ENCODE results near the gene SF3B6. TPM values are rescaled to one million over a fixed set of nuclear protein-coding genes. Genes with fewer than 3 reads are reported as not detected.

SF3B6 gene
- total RNA-seq, 4 donors from 2014 or later: 91.3 to 150 (median 125) TPM

DNA sequence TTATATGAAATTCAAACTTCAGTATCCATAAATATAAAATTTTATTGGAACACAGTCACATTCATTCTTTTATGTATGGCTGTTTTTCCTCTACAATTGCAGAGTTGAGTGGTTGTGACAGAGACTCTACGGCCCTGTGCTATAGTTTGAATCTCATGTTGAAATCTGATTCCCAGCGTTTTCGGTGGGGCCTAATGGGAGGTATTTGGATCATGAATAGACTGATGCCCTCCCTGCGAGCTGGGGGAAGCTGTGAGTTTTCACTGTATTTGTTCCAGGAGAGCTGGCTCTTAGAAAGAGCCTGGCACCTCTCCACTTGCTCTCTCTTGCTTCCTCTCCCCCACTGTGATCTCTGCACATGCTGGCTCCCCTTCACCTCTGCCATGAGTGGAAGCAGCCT lies 45.3 kb upstream of the SF3B6 start:
- 71 to 73% methylated on average over 4 of the region's 4 CpGs for WGBS, 2 donors
- peaks cover 0 to 32% (median 14%) of the 10 kb centered on the region in 3 donors for H3K4me1 ChIP-seq
- peak overlapping the region in 1 of 4 donors; percentile 86 for H3K27ac ChIP-seq
- intact Hi-C loops (cut with DNase I): no loop called here
- DNase-seq: no peak
- no peaks in the 10 kb centered on the region for H3K9me3 ChIP-seq
- TF ChIP-seq POLR2A (IDR thresholded peaks at IDR 0.05): no peak
- TF ChIP-seq, protein P1, sequence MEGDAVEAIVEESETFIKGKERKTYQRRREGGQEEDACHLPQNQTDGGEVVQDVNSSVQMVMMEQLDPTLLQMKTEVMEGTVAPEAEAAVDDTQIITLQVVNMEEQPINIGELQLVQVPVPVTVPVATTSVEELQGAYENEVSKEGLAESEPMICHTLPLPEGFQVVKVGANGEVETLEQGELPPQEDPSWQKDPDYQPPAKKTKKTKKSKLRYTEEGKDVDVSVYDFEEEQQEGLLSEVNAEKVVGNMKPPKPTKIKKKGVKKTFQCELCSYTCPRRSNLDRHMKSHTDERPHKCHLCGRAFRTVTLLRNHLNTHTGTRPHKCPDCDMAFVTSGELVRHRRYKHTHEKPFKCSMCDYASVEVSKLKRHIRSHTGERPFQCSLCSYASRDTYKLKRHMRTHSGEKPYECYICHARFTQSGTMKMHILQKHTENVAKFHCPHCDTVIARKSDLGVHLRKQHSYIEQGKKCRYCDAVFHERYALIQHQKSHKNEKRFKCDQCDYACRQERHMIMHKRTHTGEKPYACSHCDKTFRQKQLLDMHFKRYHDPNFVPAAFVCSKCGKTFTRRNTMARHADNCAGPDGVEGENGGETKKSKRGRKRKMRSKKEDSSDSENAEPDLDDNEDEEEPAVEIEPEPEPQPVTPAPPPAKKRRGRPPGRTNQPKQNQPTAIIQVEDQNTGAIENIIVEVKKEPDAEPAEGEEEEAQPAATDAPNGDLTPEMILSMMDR (IDR thresholded peaks at IDR 0.05): no peak
- no peaks in the 10 kb centered on the region for H3K27me3 ChIP-seq
- H3K4me3 ChIP-seq: no peak overlapping the region
- no peaks in the 10 kb centered on the region for H3K36me3 ChIP-seq

DNA sequence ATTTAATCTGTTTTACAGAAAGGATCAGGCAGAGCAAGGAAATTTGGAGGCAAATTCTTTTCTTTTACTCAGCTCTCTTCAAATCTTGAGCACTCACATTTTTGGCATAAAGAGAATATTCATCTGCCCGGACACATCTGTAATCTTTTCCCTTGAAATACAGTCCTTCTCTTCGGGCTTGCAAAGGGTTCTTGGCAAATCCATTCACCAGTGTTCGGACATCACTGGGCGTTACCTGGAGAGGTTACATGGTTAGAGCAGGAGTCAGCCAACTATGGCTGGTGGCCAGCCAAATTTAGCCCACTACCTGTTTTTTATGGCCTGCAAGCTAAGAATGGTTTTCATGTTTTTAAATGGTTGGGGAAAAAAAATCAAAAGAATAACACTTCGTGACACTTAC lies 44.9 kb upstream of the SF3B6 start:
- Histone ChIP-seq H3K4me3 (no peak overlapping the region), H3K4me1 (peaks cover 0 to 29% (median 14%) of the 10 kb centered on the region in 3 donors), H3K9me3 (no peaks in the 10 kb centered on the region), H3K27ac (no peak overlapping the region), H3K27me3 (no peaks in the 10 kb centered on the region), H3K36me3 (no peaks in the 10 kb centered on the region)
- 61 to 64% methylated on average over 5 of the region's 5 CpGs for WGBS, 2 donors
- no peak for DNase-seq
- TF ChIP-seq POLR2A (IDR thresholded peaks at IDR 0.05): no peak
- TF ChIP-seq, protein P1 (IDR thresholded peaks at IDR 0.05): no peak
- intact Hi-C loops (cut with DNase I): no loop called here

DNA sequence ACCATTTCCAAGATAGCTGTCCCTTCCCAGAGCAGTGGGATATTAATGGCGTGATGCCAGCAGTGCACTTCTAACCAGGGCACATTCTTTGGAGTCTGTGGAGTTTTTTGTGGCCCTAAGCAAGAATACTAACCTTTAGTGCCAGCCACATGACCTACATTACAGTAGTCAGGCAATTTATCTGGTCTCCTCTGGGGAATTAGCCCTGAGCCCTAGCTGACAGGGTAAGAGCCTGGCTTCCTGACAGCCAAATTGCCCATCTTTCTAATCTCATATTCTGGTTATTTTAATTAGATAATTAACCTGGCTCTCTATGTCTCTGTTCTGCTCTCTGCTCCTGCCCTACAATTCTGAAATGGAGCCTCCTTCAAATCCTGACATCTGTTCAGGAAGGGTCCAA lies 41.8 kb upstream of the SF3B6 start:
- no peaks in the 10 kb centered on the region for H3K27me3 ChIP-seq
- no peak overlapping the region for H3K4me3 ChIP-seq
- H3K36me3 ChIP-seq: peaks cover 0 to 5% (median 0%) of the 10 kb centered on the region in 3 donors
- no peak overlapping the region for H3K27ac ChIP-seq
- H3K9me3 ChIP-seq: no peaks in the 10 kb centered on the region
- 58 to 64% methylated on average over 1 of the region's 1 CpG for WGBS, 2 donors
- H3K4me1 ChIP-seq: peaks cover 0 to 13% (median 6%) of the 10 kb centered on the region in 3 donors
- intact Hi-C loops (cut with DNase I): no loop called here
- TF ChIP-seq, protein P1 (IDR thresholded peaks at IDR 0.05): no peak
- no peak for TF ChIP-seq POLR2A (IDR thresholded peaks at IDR 0.05)
- no peak for DNase-seq

DNA sequence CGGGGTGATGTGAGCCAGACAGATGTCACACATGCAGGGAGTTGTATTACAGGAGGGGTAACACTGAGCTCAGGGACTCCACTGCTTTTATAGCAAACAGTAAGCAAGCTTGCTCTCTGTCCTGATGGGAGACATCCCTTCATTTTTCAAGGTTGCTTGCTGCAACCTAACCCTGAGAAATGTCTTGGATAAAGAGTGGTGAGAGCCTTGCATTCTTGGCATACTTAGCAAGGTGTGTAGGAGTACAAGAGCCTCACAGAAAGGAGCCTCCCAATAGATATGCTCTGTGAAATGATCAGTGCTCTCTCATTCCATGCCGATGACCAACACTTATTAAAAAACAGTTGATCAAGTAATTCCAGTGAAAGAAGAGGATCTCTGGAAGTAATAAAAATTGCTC lies 38.9 kb upstream of the SF3B6 start:
- Histone ChIP-seq H3K9me3 (no peaks in the 10 kb centered on the region), H3K27me3 (no peaks in the 10 kb centered on the region), H3K4me1 (no peaks in the 10 kb centered on the region), H3K4me3 (no peak overlapping the region), H3K36me3 (peaks cover 0 to 5% (median 0%) of the 10 kb centered on the region in 3 donors), H3K27ac (no peak overlapping the region)
- DNase-seq: no peak
- 93 to 94% methylated on average over 1 of the region's 2 CpGs for WGBS, 2 donors
- TF ChIP-seq, protein P1 (IDR thresholded peaks at IDR 0.05): no peak
- TF ChIP-seq POLR2A (IDR thresholded peaks at IDR 0.05): no peak
- intact Hi-C loops (cut with DNase I): no loop called here

DNA sequence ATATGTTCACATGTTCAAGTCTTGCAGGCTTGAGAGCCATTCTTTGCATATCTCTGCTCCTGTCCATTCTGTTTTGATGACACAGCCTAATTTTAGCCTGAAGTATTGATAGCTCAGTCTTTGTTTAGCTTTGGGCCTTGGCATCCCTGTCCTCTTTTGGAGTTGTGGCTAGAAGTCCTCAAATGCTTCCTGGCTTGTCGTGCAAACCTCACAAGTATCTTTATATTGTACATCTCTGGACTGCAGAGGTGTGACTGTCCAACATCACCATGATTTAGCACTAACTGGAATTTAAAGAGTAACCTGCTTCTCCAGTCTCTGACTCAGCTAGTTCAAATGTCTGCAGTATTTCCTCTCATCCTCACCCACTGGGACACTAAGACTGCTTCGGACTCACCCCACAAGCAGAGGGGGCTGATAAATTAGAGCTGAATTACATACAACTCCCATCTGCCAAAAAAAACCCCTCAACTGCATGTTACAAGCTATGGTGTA lies 35.3 kb upstream of the SF3B6 start:
- H3K27ac ChIP-seq: peak overlapping the region in 2 of 4 donors; percentile 11 to 34
- no peaks in the 10 kb centered on the region for H3K27me3 ChIP-seq
- TF ChIP-seq POLR2A (IDR thresholded peaks at IDR 0.05): no peak
- TF ChIP-seq, protein P1 (IDR thresholded peaks at IDR 0.05): no peak
- H3K4me1 ChIP-seq: no peaks in the 10 kb centered on the region
- 29 to 59% methylated on average over 2 of the region's 2 CpGs for WGBS, 2 donors
- H3K9me3 ChIP-seq: no peaks in the 10 kb centered on the region
- H3K4me3 ChIP-seq: no peak overlapping the region
- peaks cover 0 to 5% (median 0%) of the 10 kb centered on the region in 3 donors for H3K36me3 ChIP-seq
- DNase-seq: no peak
- intact Hi-C loops (cut with DNase I): no loop called here
